Stomach (tissue), 4 donors: Measurements from ENCODE around the gene BECN2.

Experiments used
- EP300 ChIP-seq: sonication (generic); formaldehyde crosslinking; IDR thresholded peaks from one replicate; pipeline ENCODE4 v1.6.1; 2017; ENCODE audit warnings: antibody characterized with exemption
- POLR2AphosphoS5 ChIP-seq, 3 donors: sonication (generic); formaldehyde crosslinking; IDR thresholded peaks; one replicate each; pipeline ENCODE4 v1.6.1; 2016; ENCODE audit warnings: antibody characterized with exemption in 3 of 3
- TF ChIP-seq, protein P1 (sequence below), 7 experiments: fragments of 450-650 bp in 4 of 7; fragments of 200-600 bp in 3 of 7; sonication (generic) in 3 of 7; IDR thresholded peaks; one replicate each; pipeline ENCODE4 v1.5.1; 2016 to 2019; ENCODE audit warnings: antibody characterized with exemption in 7 of 7, control low read depth in 2 of 7, mild to moderate bottlenecking in 1 of 7

DNA sequence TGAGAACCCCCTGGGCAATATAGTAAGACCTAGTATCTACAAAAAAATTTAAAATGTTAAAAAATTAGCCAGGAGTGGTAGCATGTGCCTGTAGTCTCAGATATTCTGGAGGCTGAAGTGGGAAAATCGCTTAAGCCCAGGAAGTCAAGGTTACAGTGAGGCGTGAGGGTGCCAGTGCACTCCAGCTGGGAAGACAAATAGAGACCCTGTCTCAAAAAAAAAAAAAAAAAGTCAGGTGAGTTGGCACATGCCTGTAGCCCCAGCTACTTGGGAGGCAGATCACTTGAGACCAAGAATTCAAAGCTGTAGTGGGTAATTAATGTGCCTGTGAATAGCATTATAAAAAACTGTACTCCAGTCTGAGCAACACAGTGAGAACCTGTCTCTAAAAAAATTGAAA, 4.6 kb downstream of the BECN2 start:
- TF ChIP-seq, protein P1, sequence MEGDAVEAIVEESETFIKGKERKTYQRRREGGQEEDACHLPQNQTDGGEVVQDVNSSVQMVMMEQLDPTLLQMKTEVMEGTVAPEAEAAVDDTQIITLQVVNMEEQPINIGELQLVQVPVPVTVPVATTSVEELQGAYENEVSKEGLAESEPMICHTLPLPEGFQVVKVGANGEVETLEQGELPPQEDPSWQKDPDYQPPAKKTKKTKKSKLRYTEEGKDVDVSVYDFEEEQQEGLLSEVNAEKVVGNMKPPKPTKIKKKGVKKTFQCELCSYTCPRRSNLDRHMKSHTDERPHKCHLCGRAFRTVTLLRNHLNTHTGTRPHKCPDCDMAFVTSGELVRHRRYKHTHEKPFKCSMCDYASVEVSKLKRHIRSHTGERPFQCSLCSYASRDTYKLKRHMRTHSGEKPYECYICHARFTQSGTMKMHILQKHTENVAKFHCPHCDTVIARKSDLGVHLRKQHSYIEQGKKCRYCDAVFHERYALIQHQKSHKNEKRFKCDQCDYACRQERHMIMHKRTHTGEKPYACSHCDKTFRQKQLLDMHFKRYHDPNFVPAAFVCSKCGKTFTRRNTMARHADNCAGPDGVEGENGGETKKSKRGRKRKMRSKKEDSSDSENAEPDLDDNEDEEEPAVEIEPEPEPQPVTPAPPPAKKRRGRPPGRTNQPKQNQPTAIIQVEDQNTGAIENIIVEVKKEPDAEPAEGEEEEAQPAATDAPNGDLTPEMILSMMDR (IDR thresholded peaks at IDR 0.05), result no peak
- no peak for TF ChIP-seq POLR2AphosphoS5 (IDR thresholded peaks at IDR 0.05)
- TF ChIP-seq EP300, result no peak
